Measurements from ENCODE around the gene BRAF. TPM values are rescaled to one million over a fixed set of nuclear protein-coding genes. Genes with fewer than 3 reads are reported as not detected.

BRAF gene
- total RNA-seq, 4 donors from 2014 or later, result 34.0 to 50.7 (median 36.8) TPM

- no peaks in the 10 kb centered on the region for H3K9me3 ChIP-seq
- H3K36me3 ChIP-seq, result no peaks in the 10 kb centered on the region
- intact Hi-C loops (cut with DNase I), result no loop called here
- no peaks in the 10 kb centered on the region for H3K27me3 ChIP-seq
- no peak overlapping the region for H3K27ac ChIP-seq (replicated peaks in 1 of 4)
- no peak for DNase-seq (ENCODE audit: extremely low spot score)
- peaks cover 16 to 48% (median 36%) of the 10 kb centered on the region in 4 donors for H3K4me1 ChIP-seq
- 96% methylated on average over 3 of the region's 3 CpGs for WGBS
- no peak overlapping the region for H3K4me3 ChIP-seq
- TF ChIP-seq CTCF (IDR thresholded peaks at IDR 0.05) (no peak), POLR2AphosphoS5 (IDR thresholded peaks at IDR 0.05) (no peak), EP300 (IDR thresholded peaks at IDR 0.05) (no peak), POLR2A (IDR thresholded peaks at IDR 0.05; ENCODE audit: low read depth) (no peak)
Observed at GRCh38 chr7:140896996-140897395, 27.7 kb downstream of the BRAF start.

- intact Hi-C loops (cut with DNase I), result no loop called here
- H3K9me3 ChIP-seq, result no peaks in the 10 kb centered on the region
- no peak for DNase-seq (ENCODE audit: extremely low spot score)
- no peaks in the 10 kb centered on the region for H3K36me3 ChIP-seq
- no peak overlapping the region for H3K4me3 ChIP-seq
- no peak overlapping the region for H3K27ac ChIP-seq (replicated peaks in 1 of 4)
- TF ChIP-seq POLR2A (IDR thresholded peaks at IDR 0.05; ENCODE audit: low read depth), result no peak
- TF ChIP-seq CTCF (IDR thresholded peaks at IDR 0.05), result no peak
- TF ChIP-seq EP300 (IDR thresholded peaks at IDR 0.05), result no peak
- TF ChIP-seq POLR2AphosphoS5 (IDR thresholded peaks at IDR 0.05), result no peak
- H3K4me1 ChIP-seq, result peaks cover 32 to 64% (median 54%) of the 10 kb centered on the region in 4 donors
- H3K27me3 ChIP-seq, result no peaks in the 10 kb centered on the region
- 100% methylated on average over 1 of the region's 1 CpG for WGBS
Observed at GRCh38 chr7:140889645-140890044, 35.1 kb downstream of the BRAF start.

GRCh38 chr7:140889150-140889549 lies 35.6 kb downstream of the BRAF start:
- intact Hi-C loops (cut with DNase I), result no loop called here
- 80% methylated on average over 1 of the region's 1 CpG for WGBS
- no peak for DNase-seq (ENCODE audit: extremely low spot score)
- TF ChIP-seq EP300 (IDR thresholded peaks at IDR 0.05), result no peak
- no peak for TF ChIP-seq POLR2A (IDR thresholded peaks at IDR 0.05; ENCODE audit: low read depth)
- no peak for TF ChIP-seq POLR2AphosphoS5 (IDR thresholded peaks at IDR 0.05)
- TF ChIP-seq CTCF (IDR thresholded peaks at IDR 0.05), result no peak
- H3K36me3 ChIP-seq, result no peaks in the 10 kb centered on the region
- H3K27ac ChIP-seq (replicated peaks in 1 of 4), result no peak overlapping the region
- H3K4me1 ChIP-seq, result peaks cover 32 to 64% (median 53%) of the 10 kb centered on the region in 4 donors
- no peaks in the 10 kb centered on the region for H3K27me3 ChIP-seq
- no peak overlapping the region for H3K4me3 ChIP-seq
- no peaks in the 10 kb centered on the region for H3K9me3 ChIP-seq

DNA sequence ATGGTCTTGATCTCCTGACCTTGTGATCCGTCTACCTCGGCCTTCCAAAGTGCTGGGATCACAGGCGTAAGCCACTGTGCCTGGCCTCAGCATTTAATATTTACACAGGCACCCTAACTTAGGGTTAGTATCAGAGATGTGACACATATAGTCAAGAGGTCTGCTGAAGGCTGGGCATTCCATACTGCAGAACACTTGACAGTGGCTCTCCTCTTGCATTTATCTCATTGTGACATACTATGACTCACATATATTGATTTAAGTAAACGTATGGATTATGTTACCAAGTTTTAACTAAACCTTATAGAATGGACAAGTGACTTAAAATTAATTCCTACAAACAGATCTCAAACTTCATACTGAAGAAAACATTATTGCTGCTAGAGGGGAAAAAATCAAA lies 36.6 kb downstream of the BRAF start:
- Histone ChIP-seq H3K4me1 (peaks cover 32 to 60% (median 44%) of the 10 kb centered on the region in 4 donors), H3K9me3 (no peaks in the 10 kb centered on the region), H3K4me3 (no peak overlapping the region), H3K27ac (replicated peaks in 1 of 4) (no peak overlapping the region), H3K27me3 (no peaks in the 10 kb centered on the region), H3K36me3 (no peaks in the 10 kb centered on the region)
- WGBS, result 86% methylated on average over 4 of the region's 4 CpGs
- intact Hi-C loops (cut with DNase I), result no loop called here
- DNase-seq (ENCODE audit: extremely low spot score), result no peak
- no peak for TF ChIP-seq POLR2AphosphoS5 (IDR thresholded peaks at IDR 0.05)
- TF ChIP-seq POLR2A (IDR thresholded peaks at IDR 0.05; ENCODE audit: low read depth), result no peak
- no peak for TF ChIP-seq EP300 (IDR thresholded peaks at IDR 0.05)
- no peak for TF ChIP-seq CTCF (IDR thresholded peaks at IDR 0.05)

DNA sequence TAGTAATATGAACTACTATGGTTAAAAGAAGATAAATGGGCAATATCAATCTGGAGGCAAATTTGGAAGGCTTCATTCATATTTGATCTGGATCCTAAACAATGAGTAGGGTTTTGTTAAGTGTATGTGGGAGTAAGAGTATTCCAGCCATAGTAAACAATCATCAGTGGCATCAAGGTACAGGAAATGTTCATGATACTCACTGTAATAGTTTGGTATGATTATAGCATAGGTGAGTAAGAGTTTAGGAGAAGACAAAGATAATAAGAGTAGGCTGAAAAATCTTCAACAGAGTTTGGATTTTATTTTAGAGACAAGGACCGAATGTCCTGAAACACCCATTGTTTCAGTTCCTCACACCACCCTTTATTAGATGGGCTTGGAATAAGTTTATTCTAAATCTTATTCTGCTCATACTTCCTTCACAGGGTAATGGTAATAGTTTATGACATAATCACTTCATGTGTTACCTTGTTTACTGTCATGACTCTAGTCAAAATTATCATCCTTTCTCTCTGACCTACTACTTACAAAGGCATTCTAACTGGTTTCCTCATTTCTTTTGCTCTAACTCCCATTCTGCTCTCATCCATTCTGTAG lies 38.9 kb downstream of the BRAF start:
- DNase-seq (ENCODE audit: extremely low spot score), result no peak
- H3K36me3 ChIP-seq, result no peaks in the 10 kb centered on the region
- intact Hi-C loops (cut with DNase I), result no loop called here
- TF ChIP-seq POLR2A (IDR thresholded peaks at IDR 0.05; ENCODE audit: low read depth), result no peak
- TF ChIP-seq CTCF (IDR thresholded peaks at IDR 0.05), result no peak
- WGBS, result 70% methylated on average over 1 of the region's 1 CpG
- H3K9me3 ChIP-seq, result no peaks in the 10 kb centered on the region
- H3K27ac ChIP-seq (replicated peaks in 1 of 4), result no peak overlapping the region
- H3K27me3 ChIP-seq, result no peaks in the 10 kb centered on the region
- peaks cover 20 to 48% (median 39%) of the 10 kb centered on the region in 4 donors for H3K4me1 ChIP-seq
- no peak overlapping the region for H3K4me3 ChIP-seq
